ENCODE measurements around the gene ARL2BP. TPM values are rescaled to one million over a fixed set of nuclear protein-coding genes. Genes with fewer than 3 reads are reported as not detected.

Gene ARL2BP
- total and polyA plus RNA-seq, 9 of the 15 experiments (the other 6 are each of a cell fraction or from before 2014, with no cell fraction given), result 16.7 to 41.8 (median 27.2) TPM

DNA sequence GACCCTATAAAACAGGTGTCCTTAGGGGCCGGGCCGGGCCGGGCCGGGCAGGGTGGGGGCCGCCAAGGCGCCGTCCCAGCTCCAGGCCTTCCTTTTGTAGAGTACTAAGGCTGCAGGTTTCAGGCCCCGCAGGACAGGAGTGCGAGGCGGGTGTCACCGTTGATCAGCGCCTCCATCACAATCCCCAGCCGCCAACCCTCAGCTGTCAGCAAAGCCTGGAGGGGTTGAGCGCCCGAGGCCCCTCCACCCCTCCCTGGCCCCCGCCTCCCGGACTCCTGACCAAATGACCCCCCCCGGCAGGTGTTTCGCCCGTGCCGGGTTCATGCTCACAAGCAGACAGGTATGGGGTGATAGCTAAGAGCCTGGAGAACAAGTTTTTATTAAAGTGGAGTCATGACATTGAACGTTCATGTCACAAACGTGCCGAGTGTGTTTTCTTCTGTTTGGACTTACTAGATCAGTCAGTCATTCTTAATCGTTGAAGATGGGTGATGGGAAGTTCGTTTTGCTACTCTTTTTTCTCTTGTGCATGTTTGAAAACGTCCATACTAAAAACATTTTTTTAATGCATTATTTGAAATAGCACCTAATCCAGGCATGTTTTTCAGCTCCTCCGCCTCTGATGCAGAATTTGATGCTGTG lies 534 bp downstream of the ARL2BP start (continued):
- TF ChIP-seq SMARCB1 (IDR thresholded peaks at IDR 0.05; ENCODE audit: insufficient read length, low read depth), result no peak
- TF ChIP-seq SNRNP70 (optimal IDR thresholded peaks at IDR 0.05; ENCODE audit: low read depth, low read length), result no peak
- no peak for TF ChIP-seq ZNF79 (CRISPR knock-in tag; IDR thresholded peaks at IDR 0.05; ENCODE audit: low read depth)
- TF ChIP-seq, protein P1, sequence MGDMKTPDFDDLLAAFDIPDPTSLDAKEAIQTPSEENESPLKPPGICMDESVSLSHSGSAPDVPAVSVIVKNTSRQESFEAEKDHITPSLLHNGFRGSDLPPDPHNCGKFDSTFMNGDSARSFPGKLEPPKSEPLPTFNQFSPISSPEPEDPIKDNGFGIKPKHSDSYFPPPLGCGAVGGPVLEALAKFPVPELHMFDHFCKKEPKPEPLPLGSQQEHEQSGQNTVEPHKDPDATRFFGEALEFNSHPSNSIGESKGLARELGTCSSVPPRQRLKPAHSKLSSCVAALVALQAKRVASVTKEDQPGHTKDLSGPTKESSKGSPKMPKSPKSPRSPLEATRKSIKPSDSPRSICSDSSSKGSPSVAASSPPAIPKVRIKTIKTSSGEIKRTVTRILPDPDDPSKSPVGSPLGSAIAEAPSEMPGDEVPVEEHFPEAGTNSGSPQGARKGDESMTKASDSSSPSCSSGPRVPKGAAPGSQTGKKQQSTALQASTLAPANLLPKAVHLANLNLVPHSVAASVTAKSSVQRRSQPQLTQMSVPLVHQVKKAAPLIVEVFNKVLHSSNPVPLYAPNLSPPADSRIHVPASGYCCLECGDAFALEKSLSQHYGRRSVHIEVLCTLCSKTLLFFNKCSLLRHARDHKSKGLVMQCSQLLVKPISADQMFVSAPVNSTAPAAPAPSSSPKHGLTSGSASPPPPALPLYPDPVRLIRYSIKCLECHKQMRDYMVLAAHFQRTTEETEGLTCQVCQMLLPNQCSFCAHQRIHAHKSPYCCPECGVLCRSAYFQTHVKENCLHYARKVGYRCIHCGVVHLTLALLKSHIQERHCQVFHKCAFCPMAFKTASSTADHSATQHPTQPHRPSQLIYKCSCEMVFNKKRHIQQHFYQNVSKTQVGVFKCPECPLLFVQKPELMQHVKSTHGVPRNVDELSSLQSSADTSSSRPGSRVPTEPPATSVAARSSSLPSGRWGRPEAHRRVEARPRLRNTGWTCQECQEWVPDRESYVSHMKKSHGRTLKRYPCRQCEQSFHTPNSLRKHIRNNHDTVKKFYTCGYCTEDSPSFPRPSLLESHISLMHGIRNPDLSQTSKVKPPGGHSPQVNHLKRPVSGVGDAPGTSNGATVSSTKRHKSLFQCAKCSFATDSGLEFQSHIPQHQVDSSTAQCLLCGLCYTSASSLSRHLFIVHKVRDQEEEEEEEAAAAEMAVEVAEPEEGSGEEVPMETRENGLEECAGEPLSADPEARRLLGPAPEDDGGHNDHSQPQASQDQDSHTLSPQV (IDR thresholded peaks at IDR 0.05), result peak; percentile 25; the same call in 1 of the 2 replicates
- TF ChIP-seq MXI1 (IDR thresholded peaks at IDR 0.05; ENCODE audit: low read depth, low read length), result no peak
- TF ChIP-seq GTF2E2 (tag; IDR thresholded peaks at IDR 0.05), result peak; percentile 56; the same call in 1 of the 2 replicates
- TF ChIP-seq, protein P2, sequence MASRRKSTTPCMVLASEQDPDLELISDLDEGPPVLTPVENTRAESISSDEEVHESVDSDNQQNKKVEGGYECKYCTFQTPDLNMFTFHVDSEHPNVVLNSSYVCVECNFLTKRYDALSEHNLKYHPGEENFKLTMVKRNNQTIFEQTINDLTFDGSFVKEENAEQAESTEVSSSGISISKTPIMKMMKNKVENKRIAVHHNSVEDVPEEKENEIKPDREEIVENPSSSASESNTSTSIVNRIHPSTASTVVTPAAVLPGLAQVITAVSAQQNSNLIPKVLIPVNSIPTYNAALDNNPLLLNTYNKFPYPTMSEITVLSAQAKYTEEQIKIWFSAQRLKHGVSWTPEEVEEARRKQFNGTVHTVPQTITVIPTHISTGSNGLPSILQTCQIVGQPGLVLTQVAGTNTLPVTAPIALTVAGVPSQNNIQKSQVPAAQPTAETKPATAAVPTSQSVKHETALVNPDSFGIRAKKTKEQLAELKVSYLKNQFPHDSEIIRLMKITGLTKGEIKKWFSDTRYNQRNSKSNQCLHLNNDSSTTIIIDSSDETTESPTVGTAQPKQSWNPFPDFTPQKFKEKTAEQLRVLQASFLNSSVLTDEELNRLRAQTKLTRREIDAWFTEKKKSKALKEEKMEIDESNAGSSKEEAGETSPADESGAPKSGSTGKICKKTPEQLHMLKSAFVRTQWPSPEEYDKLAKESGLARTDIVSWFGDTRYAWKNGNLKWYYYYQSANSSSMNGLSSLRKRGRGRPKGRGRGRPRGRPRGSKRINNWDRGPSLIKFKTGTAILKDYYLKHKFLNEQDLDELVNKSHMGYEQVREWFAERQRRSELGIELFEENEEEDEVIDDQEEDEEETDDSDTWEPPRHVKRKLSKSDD (conservative IDR thresholded peaks at IDR 0.05; ENCODE audit: low read length), result no peak
- TF ChIP-seq KLF1 (tag; IDR thresholded peaks at IDR 0.05), result no peak
- no peak for TF ChIP-seq ZFPM2 (CRISPR knock-in tag; IDR thresholded peaks at IDR 0.05)
- TF ChIP-seq NFATC3 (IDR thresholded peaks at IDR 0.05), result no peak

Measured in K562 (cell line).